Spleen (tissue), 11 donors: ENCODE results near the gene NUDT15. TPM values are rescaled to one million over a fixed set of nuclear protein-coding genes. Genes with fewer than 3 reads are reported as not detected.

Experiments
- DNase-seq: peaks from one replicate; pipeline ENCODE4 v3.0.0-alpha.2; 2020
- H3K27ac ChIP-seq, 8 donors: fragments of 200-600 bp; sonication (generic) in 7 of 8; 1 replicate in 4 of 8; 2 replicates in 4 of 8; pipeline versions ENCODE4 v1.5.0 to v1.8.0; 2016 to 2021; ENCODE audit warnings: inconsistent platforms in 4 of 8, mild to moderate bottlenecking in 4 of 8, moderate library complexity in 1 of 8
- H3K27me3 ChIP-seq, 7 donors: fragments of 200-600 bp; sonication (generic) in 6 of 7; replicated peaks in 1 of 7; 1 replicate in 4 of 7; 2 replicates in 3 of 7; pipeline versions ENCODE4 v1.5.0 to v1.8.0; 2016 to 2021; ENCODE audit warnings: inconsistent platforms in 3 of 7, mild to moderate bottlenecking in 1 of 7
- H3K36me3 ChIP-seq, 6 donors: fragments of 200-600 bp; sonication (generic) in 5 of 6; 1 replicate in 4 of 6; 2 replicates in 2 of 6; pipeline versions ENCODE4 v1.5.0 to v1.8.0; 2016 to 2021; ENCODE audit warnings: inconsistent platforms in 2 of 6
- H3K4me1 ChIP-seq, 6 donors: fragments of 200-600 bp; sonication (generic) in 5 of 6; 1 replicate in 3 of 6; 2 replicates in 3 of 6; pipeline versions ENCODE4 v1.5.0 to v1.8.0; 2016 to 2021; ENCODE audit warnings: inconsistent platforms in 3 of 6
- H3K4me3 ChIP-seq, 8 donors: fragments of 200-600 bp; sonication (generic) in 7 of 8; 1 replicate in 4 of 8; 2 replicates in 4 of 8; pipeline versions ENCODE4 v1.5.0 to v1.8.0; 2016 to 2021; ENCODE audit warnings: inconsistent platforms in 4 of 8, mild to moderate bottlenecking in 4 of 8, moderate library complexity in 2 of 8
- H3K9me3 ChIP-seq, 8 donors: fragments of 200-600 bp; sonication (generic) in 7 of 8; 1 replicate in 4 of 8; 2 replicates in 4 of 8; pipeline versions ENCODE4 v1.5.0 to v1.8.0; 2016 to 2021; ENCODE audit warnings: inconsistent platforms in 4 of 8
- POLR2A ChIP-seq, 3 donors: fragments of 450-650 bp; IDR thresholded peaks; one replicate each; pipeline ENCODE4 v1.5.1; 2017; ENCODE audit warnings: antibody characterized with exemption in 3 of 3, mild to moderate bottlenecking in 1 of 3
- POLR2AphosphoS5 ChIP-seq, 3 donors: sonication (generic); formaldehyde crosslinking; IDR thresholded peaks; one replicate each; pipeline ENCODE4 v1.5.1; 2017; ENCODE audit warnings: antibody characterized with exemption in 3 of 3
- whole genome bisulfite sequencing, 5 donors: extraction: QIAGEN DNeasy Blood & Tissue Kit in 3 of 5; methylation state at CpG; one replicate each; pipeline versions ENCODE4 v1.1.5 to v1.1.7; 2013 to 2018; 5-methylcytosine and 5-hydroxymethylcytosine counted together
- intact Hi-C: fragments of 100-400 bp; cut with DNase I; formaldehyde crosslinking; loops from one replicate; pipeline ENCODE4 v1.15.0; 2023; ENCODE audit warnings: low total_unique reads
- polyA plus RNA-seq, 3 donors: library from polyadenylated mRNA; stranded (reverse); fragments of 200-250 nt; gene quantifications; one replicate each; pipeline ENCODE4 v1.2.1, GENCODE V29; 2013
- total RNA-seq, 7 donors: library from RNA; depleted of rRNA in 3 of 7; stranded (reverse); fragments of >200 nt in 3 of 7; fragmentation: NEBNext Ultra II Directional in 4 of 7; extraction: Animal tissue kit (Norgen Biotek cat#: 25700) in 4 of 7; gene quantifications; one replicate each; pipeline versions ENCODE4 v1.1.0 to v1.2.1, GENCODE V29; 2016 to 2021
- TF ChIP-seq, protein P1 (sequence below), 11 experiments: fragments of 200-600 bp in 7 of 11; fragments of 450-650 bp in 4 of 11; sonication (generic) in 4 of 11; IDR thresholded peaks in 8 of 11; conservative IDR thresholded peaks in 3 of 11; 1 replicate in 7 of 11; 2 replicates in 4 of 11; pipeline versions ENCODE4 v1.4.0 to v1.8.0; 2016 to 2021; ENCODE audit warnings: antibody characterized with exemption in 11 of 11, inconsistent platforms in 4 of 11, mild to moderate bottlenecking in 1 of 11
- donor health status: healthy with polysubstance abuse.
- donor health status: DM: no; HTN: no; CAD: no; lungs with moderate emphysema.
- donor health status: DM: no; HTN: no; CAD: no.
- donor health status: Bipolar disorder and iron deficiency.
- donor health status: healthy.
- donor health status: DM: no; HTN: no; CAD: no.
- donor health status: DM: yes; HTN: yes; CAD: no.

The NUDT15 gene
- total and polyA plus RNA-seq, 10 donors = 4.5 to 9.4 (median 5.8) TPM

DNA sequence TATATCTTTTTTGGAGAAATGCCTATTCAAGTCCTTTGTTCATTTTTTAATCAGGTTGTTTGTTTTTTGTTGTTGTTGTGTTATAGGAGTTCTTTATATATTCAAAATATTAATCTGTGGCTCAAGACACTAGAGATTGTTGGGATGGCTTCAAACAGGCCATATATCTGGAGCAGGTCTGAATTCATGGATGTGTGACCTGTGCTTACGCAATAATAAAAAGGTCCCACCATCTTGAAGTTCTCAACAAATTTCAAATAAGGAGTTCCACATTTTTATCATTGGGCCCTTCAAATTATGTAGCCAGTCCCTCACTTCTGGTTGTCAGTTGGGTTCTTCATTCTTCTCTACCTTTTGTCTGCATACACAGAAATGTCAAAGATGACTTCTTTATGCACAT, 17.7 kb upstream of the NUDT15 start:
- WGBS, 5 donors = 0 to 100% (median 97%) methylated on average over 1 of the region's 1 CpG
- intact Hi-C loops = no loop called here
- no peak overlapping the region for H3K4me3 ChIP-seq

DNA sequence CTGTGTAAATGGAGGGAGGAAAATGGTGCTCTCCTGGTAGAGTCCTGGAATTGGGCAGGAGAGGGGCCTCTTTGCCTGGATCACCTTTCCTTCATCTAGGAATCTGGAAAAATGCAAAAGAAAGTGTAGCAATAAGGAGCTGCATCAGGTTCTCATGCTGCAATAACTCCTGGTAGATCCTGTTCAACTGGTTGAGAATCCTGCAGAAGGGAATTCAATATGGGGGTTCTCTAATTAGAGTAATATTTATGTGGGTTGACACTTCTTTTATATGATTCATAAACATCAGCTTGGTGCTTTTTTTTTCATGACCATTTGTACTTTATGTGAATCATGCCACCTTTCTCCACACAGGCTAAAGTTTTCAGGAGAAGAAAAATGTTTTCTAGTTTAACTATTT, 9.5 kb upstream of the NUDT15 start:
- Histone ChIP-seq H3K27ac (no peak overlapping the region), H3K36me3 (peaks cover 0 to 21% (median 3%) of the 10 kb centered on the region in 6 donors), H3K9me3 (peaks cover 0 to 24% (median 18%) of the 10 kb centered on the region in 8 donors), H3K4me3 (no peak overlapping the region), H3K27me3 (no peaks in the 10 kb centered on the region), H3K4me1 (no peaks in the 10 kb centered on the region)
- DNase-seq = no peak
- TF ChIP-seq POLR2AphosphoS5 (IDR thresholded peaks at IDR 0.05) (no peak), POLR2A (IDR thresholded peaks at IDR 0.05) (no peak)
- TF ChIP-seq, protein P1, sequence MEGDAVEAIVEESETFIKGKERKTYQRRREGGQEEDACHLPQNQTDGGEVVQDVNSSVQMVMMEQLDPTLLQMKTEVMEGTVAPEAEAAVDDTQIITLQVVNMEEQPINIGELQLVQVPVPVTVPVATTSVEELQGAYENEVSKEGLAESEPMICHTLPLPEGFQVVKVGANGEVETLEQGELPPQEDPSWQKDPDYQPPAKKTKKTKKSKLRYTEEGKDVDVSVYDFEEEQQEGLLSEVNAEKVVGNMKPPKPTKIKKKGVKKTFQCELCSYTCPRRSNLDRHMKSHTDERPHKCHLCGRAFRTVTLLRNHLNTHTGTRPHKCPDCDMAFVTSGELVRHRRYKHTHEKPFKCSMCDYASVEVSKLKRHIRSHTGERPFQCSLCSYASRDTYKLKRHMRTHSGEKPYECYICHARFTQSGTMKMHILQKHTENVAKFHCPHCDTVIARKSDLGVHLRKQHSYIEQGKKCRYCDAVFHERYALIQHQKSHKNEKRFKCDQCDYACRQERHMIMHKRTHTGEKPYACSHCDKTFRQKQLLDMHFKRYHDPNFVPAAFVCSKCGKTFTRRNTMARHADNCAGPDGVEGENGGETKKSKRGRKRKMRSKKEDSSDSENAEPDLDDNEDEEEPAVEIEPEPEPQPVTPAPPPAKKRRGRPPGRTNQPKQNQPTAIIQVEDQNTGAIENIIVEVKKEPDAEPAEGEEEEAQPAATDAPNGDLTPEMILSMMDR (IDR thresholded peaks at IDR 0.05 in 8 of 11, conservative IDR thresholded peaks at IDR 0.05 in 3 of 11) = no peak
- intact Hi-C loops = no loop called here

More for the DNA sequence above, 17.7 kb upstream of the NUDT15 start:
- no peak for TF ChIP-seq POLR2AphosphoS5 (IDR thresholded peaks at IDR 0.05)
- TF ChIP-seq, protein P1 (IDR thresholded peaks at IDR 0.05 in 8 of 11, conservative IDR thresholded peaks at IDR 0.05 in 3 of 11) = no peak
- no peak for TF ChIP-seq POLR2A (IDR thresholded peaks at IDR 0.05)
- Histone ChIP-seq H3K36me3 (peaks cover 0 to under 1% (median 0%) of the 10 kb centered on the region in 6 donors), H3K27me3 (no peaks in the 10 kb centered on the region), H3K4me1 (no peaks in the 10 kb centered on the region), H3K9me3 (no peaks in the 10 kb centered on the region), H3K27ac (no peak overlapping the region)
- DNase-seq = no peak

DNA sequence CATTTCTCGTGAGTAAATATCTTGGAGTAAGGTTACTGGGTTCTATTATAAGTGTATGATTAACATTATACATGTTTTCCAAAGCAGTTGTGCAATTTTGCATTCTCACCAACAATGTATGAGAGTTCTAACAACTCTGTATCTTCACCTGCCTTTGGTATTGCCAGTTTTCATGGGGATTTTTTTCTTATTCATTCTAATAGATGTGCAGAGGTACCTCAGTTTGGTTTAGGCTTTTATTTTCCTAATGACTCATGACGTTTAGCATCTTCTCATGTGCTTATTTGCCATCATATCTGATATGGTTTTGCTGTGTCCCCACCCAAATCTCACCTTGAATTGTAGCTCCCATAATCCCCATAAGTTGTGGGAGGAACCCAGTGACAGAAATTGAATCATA, 7.7 kb upstream of the NUDT15 start:
- no peaks in the 10 kb centered on the region for H3K27me3 ChIP-seq
- peaks cover 0 to 21% (median 3%) of the 10 kb centered on the region in 6 donors for H3K36me3 ChIP-seq
- no peak overlapping the region for H3K27ac ChIP-seq
- H3K4me3 ChIP-seq = no peak overlapping the region
- DNase-seq = no peak
- WGBS, 5 donors = 30 to 97% (median 83%) methylated on average over 2 of the region's 2 CpGs
- TF ChIP-seq POLR2AphosphoS5 (IDR thresholded peaks at IDR 0.05) = no peak
- TF ChIP-seq, protein P1 (IDR thresholded peaks at IDR 0.05 in 8 of 11, conservative IDR thresholded peaks at IDR 0.05 in 3 of 11) = no peak
- TF ChIP-seq POLR2A (IDR thresholded peaks at IDR 0.05) = no peak
- peaks cover 0 to 24% (median 18%) of the 10 kb centered on the region in 8 donors for H3K9me3 ChIP-seq
- no peaks in the 10 kb centered on the region for H3K4me1 ChIP-seq
- intact Hi-C loops = no loop called here

DNA sequence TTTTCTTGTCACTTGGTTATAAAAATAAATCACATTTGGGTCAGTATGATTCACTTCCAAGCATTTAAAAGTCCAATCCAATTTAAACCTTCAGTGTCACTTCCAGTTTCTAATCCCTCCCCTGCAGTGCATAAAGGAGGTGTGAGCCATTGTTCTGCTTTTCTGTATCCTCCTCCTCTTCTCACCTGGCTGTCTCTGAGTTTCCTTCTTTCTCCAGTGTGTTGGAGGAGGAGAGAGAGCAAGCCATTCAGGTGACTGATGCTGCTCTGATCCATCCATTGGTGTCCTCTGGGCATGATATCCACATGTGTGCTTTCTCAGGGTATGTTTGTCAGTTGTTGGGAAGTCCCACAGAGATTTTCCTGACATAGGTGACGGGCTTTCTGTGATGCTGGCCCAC, 1.2 kb downstream of the NUDT15 start:
- Histone ChIP-seq H3K9me3 (no peaks in the 10 kb centered on the region), H3K4me3 (peak overlapping the region in 1 of 8 donors; percentile 65), H3K36me3 (peaks cover 0 to 27% (median 9%) of the 10 kb centered on the region in 6 donors), H3K27me3 (no peaks in the 10 kb centered on the region), H3K4me1 (peaks cover 10 to 28% (median 16%) of the 10 kb centered on the region in 6 donors), H3K27ac (peak overlapping the region in 6 of 8 donors; percentile 93 to 99 (median 98))
- DNase-seq = no peak
- 85 to 100% (median 89%) methylated on average over 1 of the region's 1 CpG for WGBS, 5 donors
- intact Hi-C loops = no loop called here
- TF ChIP-seq POLR2AphosphoS5 (IDR thresholded peaks at IDR 0.05) (no peak), POLR2A (IDR thresholded peaks at IDR 0.05) (no peak)
- TF ChIP-seq, protein P1 (IDR thresholded peaks at IDR 0.05 in 8 of 11, conservative IDR thresholded peaks at IDR 0.05 in 3 of 11) = no peak
